Activated CD4-positive, alpha-beta T cell treated with anti-CD3 and anti-CD28 coated beads, Interleukin-2, amount 10 ng/mL, durations not matched to agents 7 days and 5 days (primary cell): ENCODE measurements around the gene USF2. TPM values are rescaled to one million over a fixed set of nuclear protein-coding genes. Genes with fewer than 3 reads are reported as not detected.

Experiments
- CTCF ChIA-PET: fragments of 350-600 bp; sonication (Branson Sonifier 250); formaldehyde crosslinking; loops from one replicate; lab custom pipeline; 2021; ENCODE audit warnings: antibody characterized with exemption; lab: Charles Lee
- POLR2A ChIA-PET: fragments of 350-600 bp; sonication (Branson Sonifier 250); formaldehyde crosslinking; loops from one replicate; lab custom pipeline; 2021; ENCODE audit warnings: antibody characterized with exemption; lab: Charles Lee
- DNase-seq: peaks from one replicate; pipeline ENCODE4 v3.0.0-alpha.2; 2020
- H3K27ac Mint-ChIP-seq: one replicate; pipeline ENCODE4 v1.8.0; 2021; ENCODE audit warnings: mild to moderate bottlenecking, moderate library complexity, mixed read lengths
- H3K27me3 Mint-ChIP-seq: one replicate; pipeline ENCODE4 v1.8.0; 2021; ENCODE audit warnings: mixed read lengths
- H3K36me3 Mint-ChIP-seq: one replicate; pipeline ENCODE4 v1.8.0; 2021; ENCODE audit warnings: low read depth, mixed read lengths
- H3K4me1 Mint-ChIP-seq: one replicate; pipeline ENCODE4 v1.8.0; 2021; ENCODE audit warnings: mixed read lengths
- H3K4me3 Mint-ChIP-seq: one replicate; pipeline ENCODE4 v1.8.0; 2021; ENCODE audit warnings: mild to moderate bottlenecking, moderate library complexity, mixed read lengths
- H3K9me3 Mint-ChIP-seq: one replicate; pipeline ENCODE4 v1.8.0; 2021; ENCODE audit warnings: mixed read lengths
- total RNA-seq, 2 experiments: library from RNA; stranded (reverse); gene quantifications; one replicate each; pipeline ENCODE4 v1.2.3, GENCODE V29; 2021

USF2 gene
- total RNA-seq, 2 experiments from 2014 or later = 150 to 162 TPM

GRCh38 chr19:35248310-35249145 is 20.2 kb upstream of the USF2 start, which contains the start of gene LSR:
Gene LSR (plus strand): TSS chr19:35249002. CDS start chr19:35249023, 21 bp downstream.
- peak within 1 kb of the TSS; percentile 72 for H3K4me3 Mint-ChIP-seq
- peaks cover 9% of the 10 kb centered on the region for H3K36me3 Mint-ChIP-seq
- CTCF ChIA-PET = interaction anchor here (1.0 kb wide), 1 partner anchor 204 kb away, joined by 3 read pairs; no protein-coding TSS in a partner anchor
- peaks cover 18% of the 10 kb centered on the region for H3K9me3 Mint-ChIP-seq
- H3K27me3 Mint-ChIP-seq = peaks cover 59% of the 10 kb centered on the region
- DNase-seq = peak; percentile 47
- peak within 1 kb of the TSS; percentile 71 for H3K27ac Mint-ChIP-seq
- POLR2A ChIA-PET = no interaction called here
- H3K4me1 Mint-ChIP-seq = peaks cover 16% of the 10 kb centered on the region

- Mint-ChIP-seq H3K27ac (no peak overlapping the region), H3K9me3 (peaks cover 14% of the 10 kb centered on the region), H3K36me3 (peaks cover 5% of the 10 kb centered on the region), H3K27me3 (peaks cover 52% of the 10 kb centered on the region), H3K4me3 (peak overlapping the region; percentile 72), H3K4me1 (peaks cover 16% of the 10 kb centered on the region)
- DNase-seq = no peak
- ChIA-PET POLR2A (no interaction called here), CTCF (no interaction called here)
Measured at GRCh38 chr19:35249146-35249847, 19.5 kb upstream of the USF2 start.

- DNase-seq = peak; percentile 4
- Mint-ChIP-seq H3K36me3 (no peaks in the 10 kb centered on the region), H3K27ac (no peak overlapping the region), H3K4me1 (peaks cover 16% of the 10 kb centered on the region), H3K4me3 (peak overlapping the region; percentile 72), H3K9me3 (peaks cover 9% of the 10 kb centered on the region), H3K27me3 (peaks cover 47% of the 10 kb centered on the region)
- CTCF ChIA-PET = interaction anchor here (0.6 to 1.5 kb wide), 3 partner anchors 25 to 365 kb away, joined by 3 read pairs; no protein-coding TSS in a partner anchor
- POLR2A ChIA-PET = no interaction called here
Measured at GRCh38 chr19:35249848-35250711, 18.7 kb upstream of the USF2 start.

GRCh38 chr19:35251456-35251855 is 17.3 kb upstream of the USF2 start:
- H3K27me3 Mint-ChIP-seq = peaks cover 40% of the 10 kb centered on the region
- H3K9me3 Mint-ChIP-seq = peaks cover 3% of the 10 kb centered on the region
- peak; percentile 4 for DNase-seq
- no peak overlapping the region for H3K27ac Mint-ChIP-seq
- ChIA-PET CTCF (interaction anchor here (0.6 to 1.5 kb wide), 4 partner anchors 10 to 38 kb away, joined by 3 to 5 read pairs (median 3); no protein-coding TSS in a partner anchor), POLR2A (no interaction called here)
- peaks cover 16% of the 10 kb centered on the region for H3K4me1 Mint-ChIP-seq
- H3K4me3 Mint-ChIP-seq = no peak overlapping the region
- H3K36me3 Mint-ChIP-seq = no peaks in the 10 kb centered on the region

- CTCF ChIA-PET = no interaction called here
- peak; percentile 4 for DNase-seq
- Mint-ChIP-seq H3K9me3 (no peaks in the 10 kb centered on the region), H3K36me3 (no peaks in the 10 kb centered on the region), H3K27me3 (peaks cover 22% of the 10 kb centered on the region), H3K4me3 (no peak overlapping the region), H3K4me1 (peaks cover 25% of the 10 kb centered on the region), H3K27ac (no peak overlapping the region)
- POLR2A ChIA-PET = no interaction called here
Measured at GRCh38 chr19:35253316-35254286, 15.2 kb upstream of the USF2 start.

GRCh38 chr19:35254341-35255297 is 14.1 kb upstream of the USF2 start:
- Mint-ChIP-seq H3K9me3 (no peaks in the 10 kb centered on the region), H3K36me3 (no peaks in the 10 kb centered on the region), H3K27me3 (peaks cover 13% of the 10 kb centered on the region), H3K27ac (no peak overlapping the region), H3K4me3 (no peak overlapping the region), H3K4me1 (peaks cover 16% of the 10 kb centered on the region)
- DNase-seq = peak; percentile 3
- CTCF ChIA-PET = interaction anchor here (0.6 to 1.3 kb wide), 2 partner anchors 12 to 20 kb away, joined by 3 to 5 read pairs; no protein-coding TSS in a partner anchor
- POLR2A ChIA-PET = no interaction called here

GRCh38 chr19:35256566-35256965 is 12.2 kb upstream of the USF2 start:
- no peak for DNase-seq
- Mint-ChIP-seq H3K9me3 (no peaks in the 10 kb centered on the region), H3K27ac (no peak overlapping the region), H3K36me3 (no peaks in the 10 kb centered on the region), H3K4me3 (no peak overlapping the region), H3K4me1 (peaks cover 16% of the 10 kb centered on the region), H3K27me3 (no peaks in the 10 kb centered on the region)
- POLR2A ChIA-PET = no interaction called here
- CTCF ChIA-PET = interaction anchor here (0.6 kb wide), 1 partner anchor 19 kb away, joined by 3 read pairs; no protein-coding TSS in a partner anchor

GRCh38 chr19:35257113-35257461 is 11.7 kb upstream of the USF2 start:
- H3K36me3 Mint-ChIP-seq = no peaks in the 10 kb centered on the region
- ChIA-PET POLR2A (no interaction called here), CTCF (interaction anchor here (0.6 kb wide), 1 partner anchor 18 kb away, joined by 3 read pairs; no protein-coding TSS in a partner anchor)
- DNase-seq = no peak
- no peaks in the 10 kb centered on the region for H3K9me3 Mint-ChIP-seq
- H3K4me1 Mint-ChIP-seq = peaks cover 16% of the 10 kb centered on the region
- no peak overlapping the region for H3K4me3 Mint-ChIP-seq
- H3K27ac Mint-ChIP-seq = no peak overlapping the region
- no peaks in the 10 kb centered on the region for H3K27me3 Mint-ChIP-seq

- CTCF ChIA-PET = interaction anchor here (1.1 to 1.2 kb wide), 2 partner anchors 10 to 234 kb away, joined by 3 to 5 read pairs; no protein-coding TSS in a partner anchor
- Mint-ChIP-seq H3K9me3 (no peaks in the 10 kb centered on the region), H3K27me3 (no peaks in the 10 kb centered on the region), H3K27ac (no peak overlapping the region), H3K4me3 (no peak overlapping the region), H3K36me3 (peaks cover 5% of the 10 kb centered on the region), H3K4me1 (peaks cover 29% of the 10 kb centered on the region)
- no peak for DNase-seq
- POLR2A ChIA-PET = no interaction called here
Measured at GRCh38 chr19:35260694-35261304, 8.0 kb upstream of the USF2 start.

- Mint-ChIP-seq H3K9me3 (no peaks in the 10 kb centered on the region), H3K4me1 (peaks cover 35% of the 10 kb centered on the region), H3K27ac (no peak overlapping the region), H3K4me3 (no peak overlapping the region), H3K36me3 (peaks cover 12% of the 10 kb centered on the region), H3K27me3 (no peaks in the 10 kb centered on the region)
- ChIA-PET POLR2A (no interaction called here), CTCF (interaction anchor here (1.1 to 1.2 kb wide), 2 partner anchors 10 to 233 kb away, joined by 3 to 5 read pairs; no protein-coding TSS in a partner anchor)
- DNase-seq = no peak
Measured at GRCh38 chr19:35261356-35262100, 7.2 kb upstream of the USF2 start.
